ENCODE results near the gene KLK1.
"Not testable (repeated sequence)": the region's sequence is repeated elsewhere in the genome, so short reads cannot be mapped to it uniquely, and the experiment has no call there.

Gene KLK1

GRCh38 chr19:50791594-50792271, 31.9 kb downstream of the KLK1 start:
- no peak for DNase-seq

- DNase-seq: no peak
These were observed 32.6 kb downstream of the KLK1 start for GRCh38 chr19:50790922-50791467.

- no peak for DNase-seq
These were observed 33.2 kb downstream of the KLK1 start, which contains the start of gene ACP4 for GRCh38 chr19:50790396-50790795. TSS of gene ACP4 (plus strand) at chr19:50790415. CDS start at chr19:50790415, 0 bp downstream.

GRCh38 chr19:50785329-50785728, 38.3 kb downstream of the KLK1 start:
- no peak for DNase-seq

- no peak for DNase-seq
These were observed 38.9 kb downstream of the KLK1 start for GRCh38 chr19:50784710-50785109.

- not testable (repeated sequence) for DNase-seq
These were observed 39.8 kb downstream of the KLK1 start for GRCh38 chr19:50783848-50784152.

GRCh38 chr19:50780753-50781435, 42.7 kb downstream of the KLK1 start:
- DNase-seq: no peak

- DNase-seq: no peak
These were observed 43.8 kb downstream of the KLK1 start for GRCh38 chr19:50779504-50780457.

- no peak for DNase-seq
These were observed 44.6 kb downstream of the KLK1 start for GRCh38 chr19:50778906-50779430.

GRCh38 chr19:50777830-50778303, 45.7 kb downstream of the KLK1 start:
- DNase-seq: no peak

- DNase-seq: no peak
These were observed 46.3 kb downstream of the KLK1 start for GRCh38 chr19:50777261-50777660.

- no peak for DNase-seq
These were observed 47.5 kb downstream of the KLK1 start for GRCh38 chr19:50776131-50776530.

- not testable (repeated sequence) for DNase-seq
These were observed 50.1 kb downstream of the KLK1 start for GRCh38 chr19:50773454-50773853.

GRCh38 chr19:50772912-50773311, 50.7 kb downstream of the KLK1 start:
- not testable (repeated sequence) for DNase-seq

- no peak for DNase-seq
These were observed 51.1 kb downstream of the KLK1 start for GRCh38 chr19:50772476-50772875.

- DNase-seq: no peak
These were observed 52.7 kb downstream of the KLK1 start for GRCh38 chr19:50770888-50771287.

- not testable (repeated sequence) for DNase-seq
These were observed 53.4 kb downstream of the KLK1 start, which contains the start of gene GPR32 for GRCh38 chr19:50770164-50770563. TSS of gene GPR32 (plus strand) at chr19:50770464. CDS start at chr19:50770601, 137 bp downstream.
